ENCODE results near the gene FKBP5. TPM values are rescaled to one million over a fixed set of nuclear protein-coding genes. Genes with fewer than 3 reads are reported as not detected.

The FKBP5 gene
- total RNA-seq, 1 donor from 2014 or later: 112 TPM

GRCh38 chr6:35663447-35664235 lies 25.1 kb downstream of the FKBP5 start:
- DNase-seq (ENCODE audit: low spot score): no peak

GRCh38 chr6:35662999-35663398 lies 25.7 kb downstream of the FKBP5 start:
- no peak for DNase-seq (ENCODE audit: low spot score)

GRCh38 chr6:35654883-35655282 lies 33.8 kb downstream of the FKBP5 start:
- DNase-seq (ENCODE audit: low spot score): no peak

- no peak for DNase-seq (ENCODE audit: low spot score)
Observed at GRCh38 chr6:35651244-35651643, 37.5 kb downstream of the FKBP5 start.

GRCh38 chr6:35650015-35650414 lies 38.7 kb downstream of the FKBP5 start:
- no peak for DNase-seq (ENCODE audit: low spot score)

GRCh38 chr6:35648203-35648602 lies 40.5 kb downstream of the FKBP5 start:
- no peak for DNase-seq (ENCODE audit: low spot score)

- no peak for DNase-seq (ENCODE audit: low spot score)
Observed at GRCh38 chr6:35647400-35647799, 41.3 kb downstream of the FKBP5 start.

GRCh38 chr6:35643162-35643535 lies 45.6 kb downstream of the FKBP5 start:
- DNase-seq (ENCODE audit: low spot score): no peak

GRCh38 chr6:35642471-35643161 lies 46.1 kb downstream of the FKBP5 start:
- no peak for DNase-seq (ENCODE audit: low spot score)

GRCh38 chr6:35640017-35640664 lies 48.6 kb downstream of the FKBP5 start:
- DNase-seq (ENCODE audit: low spot score): no peak

- no peak for DNase-seq (ENCODE audit: low spot score)
Observed at GRCh38 chr6:35638679-35639078, 50.0 kb downstream of the FKBP5 start.

GRCh38 chr6:35637911-35638310 lies 50.8 kb downstream of the FKBP5 start:
- DNase-seq (ENCODE audit: low spot score): no peak

GRCh38 chr6:35635601-35636597 lies 52.8 kb downstream of the FKBP5 start:
- no peak for DNase-seq (ENCODE audit: low spot score)

GRCh38 chr6:35634316-35634715 lies 54.4 kb downstream of the FKBP5 start:
- no peak for DNase-seq (ENCODE audit: low spot score)

GRCh38 chr6:35633579-35634089 lies 55.1 kb downstream of the FKBP5 start:
- no peak for DNase-seq (ENCODE audit: low spot score)

GRCh38 chr6:35629876-35630378 lies 58.8 kb downstream of the FKBP5 start:
- DNase-seq (ENCODE audit: low spot score): no peak

- no peak for DNase-seq (ENCODE audit: low spot score)
Observed at GRCh38 chr6:35626401-35626800, 62.3 kb downstream of the FKBP5 start.

- no peak for DNase-seq (ENCODE audit: low spot score)
Observed at GRCh38 chr6:35624341-35625070, 64.2 kb downstream of the FKBP5 start.

GRCh38 chr6:35622283-35622682 lies 66.4 kb downstream of the FKBP5 start:
- no peak for DNase-seq (ENCODE audit: low spot score)

- DNase-seq (ENCODE audit: low spot score): no peak
Observed at GRCh38 chr6:35620706-35621105, 68.0 kb downstream of the FKBP5 start.
